EL (cell line): Measurements from ENCODE around the gene IKZF1.
"Not testable (repeated sequence)": the region's sequence is repeated elsewhere in the genome, so short reads cannot be mapped to it uniquely, and the experiment has no call there.

Source experiments
- DNase-seq: peaks from one replicate; pipeline ENCODE4 v3.0.0-alpha.2; 2016

Gene IKZF1

DNA sequence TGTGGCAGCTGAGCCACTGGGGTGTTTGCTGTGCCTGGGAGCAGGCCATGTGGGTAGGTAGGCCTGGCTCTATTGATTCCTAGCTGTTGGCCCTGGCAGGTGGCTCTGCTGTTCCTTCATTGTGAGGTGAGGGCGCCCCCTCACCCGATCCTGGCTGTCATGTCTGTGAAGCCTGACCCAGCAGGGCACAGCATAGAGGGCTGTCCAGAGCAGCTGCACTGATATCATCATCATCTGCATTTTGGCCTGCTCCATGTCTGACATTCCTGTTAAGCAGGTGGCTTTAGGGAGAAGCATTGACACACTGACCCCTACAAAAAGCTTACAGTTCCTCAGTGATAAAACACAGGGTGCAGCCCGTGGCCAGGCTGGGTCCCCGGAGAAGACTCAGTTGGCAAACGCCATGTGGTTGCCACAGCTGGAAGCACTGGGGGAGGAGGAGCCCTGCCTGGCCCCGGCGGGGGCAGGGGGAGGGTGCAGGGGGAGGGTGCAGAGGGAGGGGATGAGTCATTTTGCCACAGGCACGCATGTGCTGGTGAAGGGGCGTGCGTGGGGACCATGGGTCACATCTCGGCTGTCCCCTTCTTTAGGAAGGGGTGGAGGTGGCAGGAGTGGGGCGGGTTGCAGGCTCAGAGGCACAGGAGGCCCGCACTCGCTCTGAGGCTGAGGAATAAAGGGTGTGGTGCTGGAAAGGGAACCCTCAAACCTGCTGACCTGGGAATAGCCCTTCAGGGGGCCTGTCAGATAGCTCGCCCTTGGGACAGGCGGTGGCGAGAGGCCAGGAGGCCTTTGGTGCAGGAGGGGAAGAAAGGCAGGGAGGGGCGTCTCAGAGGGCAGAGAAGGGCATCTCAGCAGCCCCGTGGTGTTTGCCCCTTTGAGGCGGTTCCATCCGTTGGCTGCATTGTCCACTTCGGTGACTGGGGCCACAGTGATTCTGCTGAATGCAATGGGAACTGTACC is 31.6 kb downstream of the IKZF1 start:
- no peak for DNase-seq

DNA sequence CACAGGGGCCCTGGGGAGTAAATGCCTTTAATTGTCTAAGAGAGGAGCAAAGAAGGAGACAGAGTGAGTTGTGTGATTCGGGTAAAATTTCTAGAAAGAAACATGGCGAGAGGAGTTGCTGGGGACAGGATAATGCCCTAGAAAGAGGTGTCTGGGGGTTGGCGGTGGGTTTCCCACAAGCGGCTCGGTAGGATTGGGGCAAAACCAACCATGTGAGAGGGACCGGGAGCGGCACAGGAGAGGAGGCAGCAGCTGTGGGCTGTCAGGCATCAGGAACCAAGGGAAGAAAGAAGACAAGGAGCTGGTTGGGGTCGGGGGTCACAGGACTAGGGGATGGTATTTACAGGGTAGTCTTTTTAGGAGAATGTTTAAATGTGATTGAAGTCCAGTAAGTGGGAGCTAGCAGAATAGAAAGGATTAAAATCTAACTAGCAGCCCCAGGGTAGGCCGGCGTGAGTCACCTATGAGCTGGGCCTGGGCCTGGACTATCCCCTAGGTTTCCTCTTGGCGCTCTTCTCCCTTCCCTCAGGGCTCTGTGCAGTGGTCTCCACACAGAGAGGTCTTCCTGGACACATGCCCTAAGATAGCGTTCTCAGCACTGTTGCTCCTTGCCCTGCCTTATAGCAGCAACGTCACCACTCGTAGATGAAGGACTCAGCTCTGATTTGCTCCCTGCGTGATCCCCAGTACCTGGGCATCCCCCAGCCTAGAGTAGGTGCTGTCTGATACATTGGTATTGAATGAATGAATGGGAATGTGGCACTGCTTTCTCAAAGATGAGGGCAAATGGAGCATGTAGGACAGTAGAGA is 32.6 kb downstream of the IKZF1 start:
- no peak for DNase-seq

DNA sequence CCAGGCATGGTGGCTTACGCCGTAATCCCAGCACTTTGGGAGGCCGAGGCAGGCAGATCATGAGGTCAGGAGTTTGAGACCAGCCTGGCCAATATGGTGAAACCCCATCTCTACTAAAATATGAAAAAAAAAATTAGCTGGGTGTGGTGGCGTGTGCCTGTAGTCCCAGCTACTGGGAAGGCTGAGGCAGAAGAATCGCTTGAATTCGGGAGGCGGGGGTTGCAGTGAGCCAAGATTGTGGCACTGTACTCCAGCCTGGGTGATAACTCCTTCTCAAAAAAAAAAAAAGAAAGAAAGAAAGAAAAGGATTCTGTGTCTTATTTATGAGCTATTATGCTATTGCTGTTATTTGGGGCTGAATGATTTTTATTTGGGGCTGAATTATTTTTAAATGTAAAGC is 35.0 kb downstream of the IKZF1 start:
- not testable (repeated sequence) for DNase-seq

DNA sequence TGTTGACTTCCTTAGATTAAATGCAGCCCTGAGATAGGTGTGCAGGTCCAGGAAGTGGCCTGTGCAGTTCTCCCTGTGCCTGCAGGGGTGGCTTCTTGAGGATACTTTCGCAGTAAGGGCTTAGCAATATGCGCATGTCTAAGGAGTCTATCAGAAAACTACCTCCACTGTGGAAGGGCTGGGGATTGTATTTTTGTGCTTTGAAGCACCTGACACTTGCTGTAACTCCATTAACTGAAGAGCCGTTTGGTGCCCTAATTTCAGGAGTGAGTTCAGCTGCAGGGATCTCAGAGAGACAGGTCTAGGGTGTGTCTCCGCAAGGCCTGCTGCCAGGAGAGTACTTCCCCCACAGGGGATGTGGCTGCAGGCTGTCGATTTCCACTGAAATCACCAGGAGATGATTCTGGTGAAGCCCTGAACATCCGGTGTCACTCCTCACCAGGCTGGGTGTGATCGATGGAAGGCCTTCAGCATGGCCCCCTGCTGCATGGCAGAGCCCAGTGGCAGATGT is 35.5 kb downstream of the IKZF1 start:
- DNase-seq = no peak

DNA sequence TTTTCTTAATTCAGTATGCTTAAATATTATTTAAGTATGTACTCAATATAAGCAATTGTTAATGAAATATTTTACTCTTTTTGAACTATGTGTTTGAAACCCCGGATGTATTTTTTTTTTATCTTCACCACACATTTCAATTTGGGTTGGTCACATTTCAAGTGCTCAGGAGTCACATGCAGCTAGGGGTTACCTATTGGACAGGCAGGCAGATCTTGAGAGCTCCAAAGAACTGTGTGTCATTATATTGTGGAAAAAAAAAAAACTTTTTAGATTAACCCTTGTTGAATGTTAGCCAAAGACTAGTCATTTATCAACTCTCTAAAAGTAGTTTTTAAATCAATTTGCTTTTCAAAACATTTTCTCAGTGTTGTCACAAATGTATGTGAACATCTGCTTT is 37.2 kb downstream of the IKZF1 start:
- no peak for DNase-seq

DNA sequence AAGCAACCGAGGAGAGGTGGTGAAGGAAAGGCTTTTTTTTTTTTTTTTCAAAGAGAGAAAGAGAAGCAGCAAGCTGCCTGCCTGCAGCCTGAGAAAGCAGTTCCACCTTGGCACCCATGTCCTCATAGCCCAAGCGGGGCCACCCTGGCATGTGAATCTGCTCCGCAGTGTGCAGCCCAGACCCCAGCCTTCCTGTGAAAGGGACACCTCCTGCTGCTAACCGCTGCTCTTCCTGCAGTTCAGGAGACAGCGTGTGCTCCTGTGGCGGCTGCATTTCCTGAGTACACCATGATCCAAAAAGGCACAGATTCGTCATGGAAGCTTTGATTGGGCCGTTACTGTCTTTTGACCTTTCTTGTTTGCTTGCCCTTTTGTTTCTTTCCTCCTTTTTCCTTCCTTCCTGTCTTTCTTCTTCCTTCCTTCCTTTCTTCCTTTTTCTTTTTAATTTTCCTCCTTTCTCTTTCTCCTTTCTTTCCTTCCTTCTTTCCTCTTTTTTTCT is 38.1 kb downstream of the IKZF1 start:
- DNase-seq = no peak

DNA sequence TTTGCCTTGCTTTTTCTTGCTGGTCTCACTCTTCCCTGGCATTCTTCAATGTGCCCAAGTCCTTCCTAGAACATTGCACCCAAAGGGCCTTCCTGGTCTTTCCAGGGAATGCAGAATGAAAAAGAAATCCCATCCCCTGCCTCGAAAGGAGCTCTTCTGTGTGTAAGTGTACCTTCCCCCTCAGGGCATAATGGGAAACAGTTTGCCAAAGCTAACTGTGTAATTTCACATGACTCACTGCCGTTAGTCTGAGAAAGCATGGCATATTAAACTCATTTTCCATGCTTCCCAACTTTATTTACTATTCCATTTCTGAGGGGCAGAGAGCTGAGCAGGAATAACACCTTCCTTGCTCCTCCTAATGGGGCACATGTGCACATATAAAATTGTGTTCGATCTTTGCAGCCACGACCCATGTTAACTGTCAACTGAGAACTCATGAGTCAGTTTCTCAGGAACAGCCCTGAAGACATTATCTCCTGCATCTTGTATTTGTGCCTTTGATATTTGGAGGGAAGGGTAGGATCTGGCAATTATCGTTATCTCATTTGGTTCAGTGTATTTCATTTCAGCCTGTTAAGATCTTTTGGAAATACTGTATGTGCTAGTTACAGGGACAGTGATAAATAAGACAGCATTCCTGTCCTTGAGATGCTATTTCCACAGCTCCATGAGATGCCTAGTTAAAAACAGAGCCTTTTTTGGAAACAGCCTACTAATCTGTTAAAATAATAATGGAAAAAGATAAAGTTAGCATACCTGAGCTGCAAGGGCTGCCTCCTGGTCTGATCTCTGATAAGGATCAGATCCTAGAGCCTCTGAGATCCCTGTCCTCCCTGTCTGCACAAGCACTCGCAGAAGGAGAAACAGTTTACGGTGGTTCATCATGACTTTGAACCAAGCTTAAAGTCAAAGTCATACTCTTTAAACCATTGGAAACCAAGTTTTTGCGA is 42.3 kb downstream of the IKZF1 start:
- DNase-seq = peak; percentile 24

DNA sequence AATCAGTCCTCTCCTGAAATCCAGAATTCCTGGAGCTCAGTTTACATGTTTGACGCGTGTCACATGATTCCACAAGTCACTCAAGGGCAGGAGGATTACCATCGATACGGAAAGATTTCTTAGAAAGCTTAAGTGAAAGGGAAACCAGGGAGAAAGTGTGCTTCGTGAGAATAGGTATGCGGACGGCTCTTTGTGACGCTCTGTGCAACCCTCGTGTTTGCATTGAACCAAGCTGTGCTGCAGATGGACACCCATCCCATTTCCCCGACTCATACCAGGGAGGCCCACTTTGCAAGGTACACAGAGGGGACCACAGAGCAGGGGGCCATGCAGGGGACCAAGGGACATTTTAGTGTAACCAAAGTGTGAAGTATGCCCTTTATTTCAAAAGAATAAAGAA is 43.2 kb downstream of the IKZF1 start:
- DNase-seq = no peak

DNA sequence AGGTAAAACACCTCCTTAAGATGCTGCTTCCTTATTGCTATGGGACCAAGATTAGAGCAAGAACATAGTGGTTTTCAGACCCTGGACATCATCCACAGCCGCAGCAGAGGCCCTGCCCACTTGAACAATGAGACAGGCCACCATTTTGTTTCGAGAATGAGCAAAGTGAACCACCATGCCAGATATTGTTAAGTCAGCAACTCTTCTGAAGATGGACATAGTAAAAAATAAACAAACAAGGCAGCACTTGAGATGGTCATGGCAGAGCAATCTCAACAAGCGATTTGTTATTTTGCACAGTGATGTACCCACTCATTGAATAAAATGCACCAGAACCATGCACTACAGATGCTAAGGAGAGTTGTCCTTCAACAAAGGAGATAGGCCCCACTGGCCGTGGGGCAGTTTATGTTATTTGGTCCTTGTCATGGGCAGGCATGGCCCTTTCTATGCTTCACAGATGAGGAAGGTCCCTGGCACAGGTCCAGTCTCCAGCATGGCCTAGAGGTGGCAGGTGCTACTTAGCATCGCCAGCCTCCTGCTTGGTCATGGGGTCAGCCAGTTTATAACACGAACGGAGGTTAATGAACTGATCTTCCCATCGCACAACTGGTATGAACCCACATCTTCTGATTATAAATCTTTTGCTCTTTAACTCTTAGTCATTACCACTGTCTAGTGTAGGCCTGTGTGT is 44.1 kb downstream of the IKZF1 start:
- DNase-seq = no peak

DNA sequence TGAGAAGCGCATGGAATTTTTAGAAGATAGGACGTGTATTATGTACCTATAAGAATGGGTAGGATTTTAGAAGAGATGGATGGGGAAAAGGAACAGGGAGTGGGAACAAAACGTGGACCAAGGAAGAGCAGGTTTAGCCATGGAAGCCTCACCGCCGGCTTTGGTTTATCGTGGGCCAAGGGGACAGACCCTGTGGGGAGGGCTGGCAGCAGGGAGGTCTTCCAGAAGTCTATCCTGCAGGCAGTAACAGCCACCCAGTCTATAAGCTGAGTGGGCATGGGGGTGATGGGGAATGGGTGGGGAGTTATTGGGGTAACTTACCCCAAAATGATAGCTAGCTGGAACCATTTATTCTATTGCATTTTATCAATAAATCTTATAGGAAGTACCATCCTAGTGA is 44.9 kb downstream of the IKZF1 start:
- DNase-seq = no peak

DNA sequence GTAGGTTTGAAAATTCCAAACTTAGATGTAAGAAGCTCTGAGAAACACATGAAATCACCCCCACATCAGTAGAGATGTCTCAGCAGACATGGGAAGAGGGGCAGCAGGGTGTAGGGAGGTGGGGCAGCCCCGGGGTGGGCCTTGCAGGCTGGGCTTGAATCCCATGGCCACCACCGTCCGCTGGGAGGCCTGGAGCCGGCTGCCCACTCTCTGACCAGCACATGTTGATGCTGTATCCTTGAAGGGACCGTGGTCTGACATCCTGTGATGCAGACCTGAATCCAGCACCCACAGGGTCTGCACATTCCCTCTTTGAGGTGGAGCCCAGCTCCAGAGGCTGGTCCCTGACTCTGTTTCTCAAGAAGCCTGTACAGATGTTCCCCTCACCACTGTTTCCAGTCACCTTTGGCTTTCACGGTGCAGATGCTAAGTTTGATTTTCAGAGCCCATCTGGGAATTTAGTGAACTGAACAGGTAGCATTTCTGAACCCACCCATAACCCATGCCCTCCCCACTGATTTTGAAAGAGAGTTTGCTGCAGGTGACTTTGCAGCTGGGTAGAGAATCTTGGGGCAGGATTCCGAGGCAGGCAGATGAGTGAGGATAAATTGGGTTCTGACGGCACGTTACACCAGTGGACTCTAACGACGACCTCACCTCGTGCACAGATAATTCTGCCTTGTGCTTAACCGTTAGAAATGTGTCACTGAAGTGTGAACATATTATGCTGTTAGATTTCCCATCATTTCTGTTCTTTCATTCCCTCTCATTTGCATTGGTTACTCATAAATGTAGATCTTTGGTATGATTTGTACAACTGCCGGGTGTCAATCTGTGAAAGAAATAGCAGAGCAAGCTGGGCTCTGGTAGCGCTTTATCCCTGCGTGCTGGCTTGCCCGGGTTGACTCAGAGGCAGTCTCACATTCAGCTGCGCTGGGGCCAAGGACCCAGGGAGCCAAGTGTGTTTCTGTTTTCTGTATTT is 45.7 kb downstream of the IKZF1 start:
- no peak for DNase-seq

DNA sequence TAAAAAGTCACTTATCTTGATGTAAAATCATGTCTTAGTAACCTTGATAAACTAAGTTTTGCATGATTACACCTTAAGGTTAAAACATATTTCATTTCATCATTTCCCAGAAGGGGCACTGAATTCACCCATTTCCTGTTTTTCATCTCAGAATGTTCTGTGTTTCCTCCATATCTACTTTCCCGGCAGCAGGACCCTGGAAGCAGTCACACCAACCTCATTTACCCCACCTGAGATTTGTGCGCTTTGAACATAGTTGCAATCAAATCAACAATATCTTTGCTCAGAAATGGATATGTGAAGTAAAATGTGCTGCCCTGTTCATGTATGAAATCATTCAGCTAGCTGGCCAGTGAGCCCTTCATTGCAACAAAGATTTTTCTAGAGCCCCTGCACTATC is 46.8 kb downstream of the IKZF1 start:
- DNase-seq = no peak

DNA sequence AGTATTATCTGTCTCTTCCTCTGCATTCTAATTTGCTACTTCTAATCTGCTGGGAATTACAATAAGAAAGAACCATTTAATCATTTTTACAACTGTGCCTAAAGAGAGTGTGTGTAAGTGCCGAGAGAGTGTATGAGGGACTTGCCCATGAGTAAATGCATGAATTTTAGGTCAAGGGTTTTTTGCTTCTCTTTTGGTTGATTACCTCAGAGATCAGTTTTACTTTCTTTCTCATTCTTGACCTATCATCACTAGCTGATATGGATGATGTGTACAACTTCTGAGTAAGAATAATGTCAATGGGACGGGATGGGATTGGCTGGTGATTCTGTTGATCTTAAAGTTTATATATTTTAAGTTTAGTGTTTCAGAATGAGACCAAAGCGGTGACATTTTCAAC is 47.8 kb downstream of the IKZF1 start:
- no peak for DNase-seq

DNA sequence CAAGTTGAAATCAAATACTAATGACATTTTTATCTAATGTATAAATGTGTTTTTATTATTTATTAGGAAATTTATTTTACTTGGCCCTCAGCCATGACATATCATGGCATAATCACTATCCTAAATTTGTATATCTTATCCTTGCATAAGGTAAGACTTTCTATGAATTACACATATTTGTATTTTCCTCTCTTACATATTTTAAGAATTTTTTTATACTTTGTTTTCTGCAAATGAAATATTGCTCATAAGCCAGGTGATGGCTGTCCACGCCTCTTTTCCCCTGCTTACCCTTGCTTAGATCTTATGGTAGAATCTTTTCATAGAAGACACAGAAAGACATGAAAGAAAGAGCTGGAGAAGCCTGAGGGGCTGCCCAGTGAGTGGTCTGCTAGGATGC is 48.2 kb downstream of the IKZF1 start:
- DNase-seq = no peak

DNA sequence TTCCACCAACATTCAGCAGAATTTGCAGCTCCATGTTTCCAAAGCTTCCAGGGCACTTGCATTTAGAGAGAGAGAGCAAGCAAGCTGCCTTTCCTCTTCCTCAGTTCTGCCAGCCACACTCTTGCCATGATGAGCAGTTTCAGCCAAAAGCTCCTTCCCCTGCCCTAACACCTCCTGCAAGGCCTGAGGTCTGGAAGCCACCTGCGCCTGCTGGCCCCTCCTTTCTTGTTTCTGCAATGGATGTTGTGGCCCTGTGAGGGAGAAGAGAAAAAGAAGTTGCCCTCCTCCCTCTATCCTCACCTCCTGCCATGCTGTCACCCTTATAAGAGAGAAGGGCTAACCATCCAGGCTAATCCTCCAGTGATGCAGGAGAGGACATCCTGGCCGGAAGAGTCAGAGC is 48.7 kb downstream of the IKZF1 start:
- DNase-seq = no peak

DNA sequence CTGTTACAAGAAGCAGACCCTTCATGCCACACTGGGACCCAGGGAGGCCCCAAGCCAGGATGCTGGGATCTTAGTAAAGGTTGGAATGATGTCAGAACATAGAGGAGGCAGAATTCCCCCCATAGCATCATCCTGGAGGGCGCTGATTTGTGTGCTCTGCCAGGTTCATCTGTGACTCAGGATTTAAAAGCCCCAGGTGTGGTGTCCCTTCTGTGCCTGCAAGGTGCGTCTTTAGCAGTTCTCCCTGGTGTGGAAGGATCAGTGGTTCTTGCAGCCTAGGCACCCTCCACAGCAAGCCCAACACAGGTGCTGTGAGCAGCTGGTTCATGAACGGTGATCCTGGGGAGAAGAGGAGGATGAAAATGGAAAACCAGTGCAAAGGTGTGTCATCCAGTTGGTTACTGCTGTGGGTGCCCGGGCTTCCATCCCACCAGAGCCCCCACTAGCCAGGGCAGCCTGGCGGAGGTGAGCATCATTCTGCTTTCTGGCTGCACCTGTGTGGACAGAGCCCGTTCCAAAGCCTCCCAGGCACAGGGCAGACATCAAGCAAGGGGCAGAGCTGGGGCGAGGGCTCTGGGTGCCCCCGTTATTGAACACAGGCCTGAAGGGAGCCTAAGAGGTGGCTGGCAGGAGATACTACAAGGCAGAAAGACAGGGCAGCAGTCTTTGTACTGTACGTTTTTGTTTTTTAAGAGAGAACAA is 49.5 kb downstream of the IKZF1 start:
- no peak for DNase-seq

DNA sequence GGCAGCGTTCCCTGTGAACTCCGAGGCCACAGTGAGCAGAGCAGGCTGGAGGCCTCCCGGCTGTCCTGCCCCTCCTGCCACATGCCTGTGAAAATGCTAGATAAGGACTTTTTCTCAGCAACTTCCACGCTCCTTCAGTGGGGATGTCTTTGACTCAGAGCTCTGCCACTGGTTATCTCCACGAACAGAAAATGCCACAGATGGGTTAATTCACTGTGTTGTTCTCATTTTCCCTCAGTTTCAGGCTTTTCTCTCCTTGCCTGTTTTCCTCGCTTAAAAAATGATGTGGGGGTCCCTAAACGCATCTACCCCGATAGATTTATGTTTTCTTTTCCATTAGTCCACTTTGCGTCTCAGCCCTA is 51.3 kb downstream of the IKZF1 start:
- DNase-seq = no peak

DNA sequence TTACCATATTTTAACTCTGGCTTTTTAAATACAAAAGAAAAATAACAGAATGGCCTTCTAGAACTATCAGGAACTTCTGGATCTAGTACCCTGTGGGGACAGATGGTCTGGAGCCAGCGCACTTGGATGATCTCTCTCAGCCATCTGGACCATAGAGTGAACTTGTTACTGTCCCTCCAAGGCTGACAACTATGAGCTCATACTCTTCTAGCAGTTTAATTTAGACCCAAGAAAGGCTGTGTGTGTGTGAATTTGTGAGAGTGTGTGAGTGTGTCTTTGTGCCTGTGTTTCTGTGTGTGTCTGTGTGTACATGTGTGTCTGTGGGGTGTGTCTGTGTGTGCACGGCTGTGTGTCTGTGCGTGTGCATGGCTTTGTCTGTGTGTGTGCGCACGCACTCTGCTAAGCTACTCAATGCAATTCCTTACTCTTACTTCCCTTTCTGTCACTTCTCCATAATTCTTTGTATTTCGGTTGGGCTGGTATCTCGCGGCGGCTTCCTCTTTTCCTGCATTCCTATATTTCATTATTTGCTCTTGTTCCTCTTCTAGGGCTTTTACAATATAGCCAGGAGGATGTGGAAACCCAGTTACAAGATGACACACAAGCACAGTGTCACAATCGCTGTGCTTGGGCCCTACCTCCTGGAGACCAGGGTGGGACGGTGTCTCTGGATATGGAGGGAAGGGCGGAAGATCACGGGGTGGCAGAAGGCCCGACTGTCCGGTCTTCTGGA is 51.9 kb downstream of the IKZF1 start:
- DNase-seq = no peak

DNA sequence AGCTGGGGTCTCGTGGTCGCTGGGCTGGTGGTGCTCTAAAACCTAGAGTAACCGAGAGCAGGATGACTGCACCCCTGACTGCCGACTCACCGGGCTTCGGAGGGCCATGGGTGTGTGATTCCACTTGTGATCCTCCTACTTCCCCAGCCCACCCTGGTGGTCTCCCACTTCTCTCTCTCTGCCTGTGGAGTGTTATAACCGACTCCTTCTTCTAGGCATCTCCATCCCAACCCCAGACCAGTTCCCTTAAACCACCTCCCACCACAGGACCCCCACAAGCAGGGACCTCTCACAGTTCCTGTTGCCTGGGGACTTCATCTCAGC is 52.4 kb downstream of the IKZF1 start:
- no peak for DNase-seq
